GM23248 (cell line): ENCODE results near the gene APAF1.

Experiments used
- EZH2 ChIP-seq: fragments of 200-600 bp; sonication (generic); IDR thresholded peaks from 2 replicates; pipeline ENCODE4 v1.6.1; 2018; ENCODE audit warnings: antibody characterized with exemption, mild to moderate bottlenecking; ENCODE audit not compliant: insufficient read depth, poor library complexity, severe bottlenecking
- EZH2phosphoT487 ChIP-seq: fragments of 200-600 bp; sonication (generic); IDR thresholded peaks from 2 replicates; pipeline ENCODE4 v1.6.1; 2018; ENCODE audit warnings: antibody characterized with exemption, moderate library complexity, mild to moderate bottlenecking, low read depth; ENCODE audit not compliant: insufficient read depth

GRCh38 chr12:98637068-98637467 is 8.0 kb upstream of the APAF1 start:
- TF ChIP-seq EZH2 (no peak), EZH2phosphoT487 (no peak)
